Astrocyte (in vitro differentiated cells and primary cell): ENCODE data around the gene STX16. TPM values are rescaled to one million over a fixed set of nuclear protein-coding genes. Genes with fewer than 3 reads are reported as not detected.

Experiments used
- DNase-seq: peaks from one replicate; pipeline ENCODE4 v3.0.0-alpha.2; 2010; ENCODE audit warnings: low read depth
- FAIRE-seq: peaks from 2 replicates; lab custom pipeline; 2011; peaks lifted over from hg19 to GRCh38; lab: Jason Lieb, UNC
- H2AFZ ChIP-seq: 2 replicates; pipeline ENCODE4 v1.6.0; 2012; ENCODE audit warnings: low read depth, low read length, inconsistent platforms
- H3K27ac ChIP-seq: 2 replicates; pipeline ENCODE4 v1.5.1; 2011; ENCODE audit warnings: low read depth, low read length, inconsistent platforms
- H3K27me3 ChIP-seq: 2 replicates; pipeline ENCODE4 v1.6.0; 2011; ENCODE audit warnings: low read length, inconsistent platforms; ENCODE audit not compliant: insufficient read depth
- H3K36me3 ChIP-seq: 2 replicates; pipeline ENCODE4 v1.5.1; 2011; ENCODE audit warnings: low read length, inconsistent platforms; ENCODE audit not compliant: insufficient read depth
- H3K4me1 ChIP-seq: 2 replicates; pipeline ENCODE4 v1.5.1; 2011; ENCODE audit warnings: low read length, inconsistent platforms; ENCODE audit not compliant: insufficient read depth
- H3K4me2 ChIP-seq: 2 replicates; pipeline ENCODE4 v1.6.0; 2012; ENCODE audit warnings: low read length, inconsistent platforms
- H3K4me3 ChIP-seq: 2 replicates; pipeline ENCODE4 v1.5.1; 2011; ENCODE audit warnings: low read depth, mild to moderate bottlenecking, low read length, inconsistent platforms; ENCODE audit not compliant: insufficient read depth
- H3K79me2 ChIP-seq: 2 replicates; pipeline ENCODE4 v1.6.0; 2012; ENCODE audit warnings: mild to moderate bottlenecking, low read length, inconsistent platforms; ENCODE audit not compliant: insufficient read depth
- H3K9ac ChIP-seq: 2 replicates; pipeline ENCODE4 v1.6.0; 2012; ENCODE audit warnings: mild to moderate bottlenecking, low read length, inconsistent platforms
- H3K9me3 ChIP-seq: 2 replicates; pipeline ENCODE4 v1.5.1; 2012; ENCODE audit warnings: low read depth, mild to moderate bottlenecking, low read length, inconsistent platforms; ENCODE audit not compliant: insufficient read depth
- H4K20me1 ChIP-seq: 2 replicates; pipeline ENCODE4 v1.6.0; 2012; ENCODE audit warnings: low read length, inconsistent platforms; ENCODE audit not compliant: insufficient read depth
- H3K27ac Mint-ChIP-seq: one replicate; pipeline ENCODE4 v1.8.0; 2021; ENCODE audit warnings: mild to moderate bottlenecking, mixed read lengths; ENCODE audit not compliant: unreplicated experiment
- H3K27me3 Mint-ChIP-seq: one replicate; pipeline ENCODE4 v1.8.0; 2021; ENCODE audit warnings: low read depth, mixed read lengths; ENCODE audit not compliant: unreplicated experiment
- H3K36me3 Mint-ChIP-seq: one replicate; pipeline ENCODE4 v1.8.0; 2021; ENCODE audit warnings: low read depth, mixed read lengths; ENCODE audit not compliant: unreplicated experiment
- H3K4me1 Mint-ChIP-seq: one replicate; pipeline ENCODE4 v1.8.0; 2021; ENCODE audit warnings: low read depth, mixed read lengths; ENCODE audit not compliant: unreplicated experiment
- H3K4me3 Mint-ChIP-seq: one replicate; pipeline ENCODE4 v1.8.0; 2021; ENCODE audit warnings: mild to moderate bottlenecking, moderate library complexity, mixed read lengths; ENCODE audit not compliant: unreplicated experiment
- H3K9me3 Mint-ChIP-seq: one replicate; pipeline ENCODE4 v1.8.0; 2021; ENCODE audit warnings: mild to moderate bottlenecking, mixed read lengths; ENCODE audit not compliant: unreplicated experiment
- CTCF ChIP-seq: IDR thresholded peaks from 2 replicates; pipeline ENCODE4 v1.5.1; 2011; ENCODE audit warnings: low read depth, mild to moderate bottlenecking, inconsistent platforms, low read length, moderate library complexity; ENCODE audit not compliant: insufficient read depth
- EZH2 ChIP-seq: IDR thresholded peaks from 2 replicates; pipeline ENCODE4 v1.6.1; 2012; ENCODE audit warnings: mild to moderate bottlenecking, low read length, inconsistent platforms; ENCODE audit not compliant: insufficient read depth
- total RNA-seq: library from RNA; stranded (reverse); gene quantifications from 2 replicates; pipeline ENCODE4 v1.2.1, GENCODE V29; 2021

STX16 gene
- total RNA-seq, 1 donor from 2014 or later: 59.3 TPM

- TF ChIP-seq CTCF (no peak), EZH2 (no peak)
- Histone ChIP-seq H3K4me3 (no peak overlapping the region), H3K36me3 (no peaks in the 10 kb centered on the region), H2AFZ (no peak overlapping the region), H3K4me2 (no peak overlapping the region), H3K9ac (no peak overlapping the region), H3K4me1 (no peaks in the 10 kb centered on the region), H3K9me3 (no peaks in the 10 kb centered on the region), H3K27ac (no peak overlapping the region), H3K27me3 (peaks cover 7% of the 10 kb centered on the region), H3K79me2 (no peaks in the 10 kb centered on the region), H4K20me1 (no peaks in the 10 kb centered on the region)
- Mint-ChIP-seq H3K27ac (no peak overlapping the region), H3K4me3 (no peak overlapping the region), H3K27me3 (peaks cover 13% of the 10 kb centered on the region), H3K36me3 (no peaks in the 10 kb centered on the region), H3K4me1 (no peaks in the 10 kb centered on the region), H3K9me3 (no peaks in the 10 kb centered on the region)
- FAIRE-seq: no peak
- no peak for DNase-seq
Measured at GRCh38 chr20:58715801-58716475, 64.9 kb downstream of the STX16 start.

- H4K20me1 ChIP-seq: no peaks in the 10 kb centered on the region
- no peak overlapping the region for H2AFZ ChIP-seq
- no peak overlapping the region for H3K4me2 ChIP-seq
- Mint-ChIP-seq H3K27me3 (peaks cover 14% of the 10 kb centered on the region), H3K4me1 (no peaks in the 10 kb centered on the region), H3K9me3 (peaks cover 2% of the 10 kb centered on the region), H3K36me3 (no peaks in the 10 kb centered on the region), H3K4me3 (no peak overlapping the region), H3K27ac (no peak overlapping the region)
- DNase-seq (no peak), FAIRE-seq (no peak)
- peaks cover 9% of the 10 kb centered on the region for H3K27me3 ChIP-seq
- no peaks in the 10 kb centered on the region for H3K36me3 ChIP-seq
- no peaks in the 10 kb centered on the region for H3K9me3 ChIP-seq
- no peak overlapping the region for H3K4me3 ChIP-seq
- TF ChIP-seq CTCF (no peak), EZH2 (no peak)
- H3K4me1 ChIP-seq: no peaks in the 10 kb centered on the region
- H3K9ac ChIP-seq: no peak overlapping the region
- no peaks in the 10 kb centered on the region for H3K79me2 ChIP-seq
- H3K27ac ChIP-seq: no peak overlapping the region
Measured at GRCh38 chr20:58716476-58717277, 65.6 kb downstream of the STX16 start.
